Gastrocnemius medialis (tissue), 4 donors: ENCODE results near the gene ZDHHC12. TPM values are rescaled to one million over a fixed set of nuclear protein-coding genes. Genes with fewer than 3 reads are reported as not detected.

Source experiments
- ATAC-seq, 2 donors: fragments of 150-250 bp; one replicate each; pipeline ENCODE4 v1.9.1; 2016
- DNase-seq, 2 donors: peaks; one replicate each; pipeline ENCODE4 v3.0.0-alpha.2; 2019
- H3K27ac ChIP-seq, 4 donors: fragments of 200-600 bp; sonication (generic); 1 replicate in 1 of 4; 2 replicates in 3 of 4; pipeline ENCODE4 v1.5.1; 2016 to 2018; ENCODE audit warnings: mild to moderate bottlenecking in 2 of 4, moderate library complexity in 1 of 4
- H3K27me3 ChIP-seq, 3 donors: fragments of 200-600 bp; sonication (generic) in 2 of 3; 1 replicate in 1 of 3; 2 replicates in 2 of 3; pipeline versions ENCODE4 v1.5.1 to v1.6.0; 2016 to 2019; ENCODE audit warnings: mild to moderate bottlenecking in 1 of 3, moderate library complexity in 1 of 3
- H3K36me3 ChIP-seq, 2 donors: fragments of 200-600 bp; sonication (generic) in 1 of 2; one replicate each; pipeline ENCODE4 v1.5.1; 2017 to 2018
- H3K4me1 ChIP-seq, 2 donors: fragments of 200-600 bp; sonication (generic) in 1 of 2; one replicate each; pipeline ENCODE4 v1.5.1; 2016 to 2017; ENCODE audit warnings: mild to moderate bottlenecking in 2 of 2
- H3K4me3 ChIP-seq, 4 donors: fragments of 200-600 bp; sonication (generic) in 3 of 4; 1 replicate in 1 of 4; 2 replicates in 3 of 4; pipeline ENCODE4 v1.5.1; 2016 to 2019; ENCODE audit warnings: mild to moderate bottlenecking in 2 of 4
- H3K9me3 ChIP-seq, 3 donors: fragments of 200-600 bp; sonication (generic) in 2 of 3; 1 replicate in 1 of 3; 2 replicates in 2 of 3; pipeline ENCODE4 v1.5.1; 2016 to 2019
- POLR2A ChIP-seq, 2 donors: fragments of 450-650 bp; IDR thresholded peaks; one replicate each; pipeline ENCODE4 v1.6.1; 2017; ENCODE audit warnings: antibody characterized with exemption in 2 of 2, mild to moderate bottlenecking in 2 of 2, moderate library complexity in 2 of 2
- in situ Hi-C, 4 donors: fragments of 200-750 bp; cut with MboI; loops; one replicate each; pipeline versions ENCODE4 v1.15.0 to v1.8.0; 2017; ENCODE audit warnings: low sequenced_read_pairs in 4 of 4
- intact Hi-C: fragments of 100-400 bp; cut with DNase I; formaldehyde crosslinking; loops from one replicate; pipeline ENCODE4 v1.15.1; 2023; ENCODE audit warnings: low total_unique reads
- total RNA-seq, 4 donors: library from RNA; depleted of rRNA; stranded (reverse); fragments of >200 nt; gene quantifications; one replicate each; pipeline versions ENCODE4 v1.1.0 to v1.2.3, GENCODE V29; 2016
- TF ChIP-seq, protein P1 (sequence below), 5 experiments: fragments of 450-650 bp in 3 of 5; fragments of 200-600 bp in 2 of 5; sonication (generic) in 2 of 5; IDR thresholded peaks in 4 of 5; conservative IDR thresholded peaks in 1 of 5; 1 replicate in 4 of 5; 2 replicates in 1 of 5; pipeline ENCODE4 v1.5.1; 2016 to 2019; ENCODE audit warnings: antibody characterized with exemption in 5 of 5, mild to moderate bottlenecking in 3 of 5, moderate library complexity in 3 of 5

Gene ZDHHC12
- total RNA-seq, 4 donors from 2014 or later = 8.9 to 37.3 (median 31.0) TPM

DNA sequence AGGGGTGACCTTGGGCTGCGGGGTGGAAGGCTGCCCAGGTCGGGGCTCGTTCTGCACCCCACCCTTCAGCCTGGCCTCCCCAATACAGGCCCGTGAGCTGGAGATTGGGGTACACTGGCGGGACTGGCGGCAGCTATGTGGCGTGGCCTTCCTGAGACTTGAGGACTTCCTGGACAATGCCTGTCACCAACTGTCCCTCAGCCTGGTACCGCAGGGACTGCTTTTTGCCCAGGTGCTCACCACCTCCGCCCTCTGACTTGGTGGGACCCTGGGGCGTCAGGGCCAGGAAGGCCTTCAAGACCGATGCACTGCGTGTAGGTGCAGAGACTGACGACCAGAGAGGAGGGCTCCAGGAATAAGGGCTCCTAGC is 10.5 kb downstream of the ZDHHC12 start:
- in situ Hi-C loops = no loop called here
- Histone ChIP-seq H3K27me3 (no peaks in the 10 kb centered on the region), H3K36me3 (no peaks in the 10 kb centered on the region), H3K4me1 (no peaks in the 10 kb centered on the region), H3K27ac (no peak overlapping the region), H3K4me3 (no peak overlapping the region), H3K9me3 (no peaks in the 10 kb centered on the region)
- DNase-seq (no peak), ATAC-seq (no peak)
- TF ChIP-seq, protein P1, sequence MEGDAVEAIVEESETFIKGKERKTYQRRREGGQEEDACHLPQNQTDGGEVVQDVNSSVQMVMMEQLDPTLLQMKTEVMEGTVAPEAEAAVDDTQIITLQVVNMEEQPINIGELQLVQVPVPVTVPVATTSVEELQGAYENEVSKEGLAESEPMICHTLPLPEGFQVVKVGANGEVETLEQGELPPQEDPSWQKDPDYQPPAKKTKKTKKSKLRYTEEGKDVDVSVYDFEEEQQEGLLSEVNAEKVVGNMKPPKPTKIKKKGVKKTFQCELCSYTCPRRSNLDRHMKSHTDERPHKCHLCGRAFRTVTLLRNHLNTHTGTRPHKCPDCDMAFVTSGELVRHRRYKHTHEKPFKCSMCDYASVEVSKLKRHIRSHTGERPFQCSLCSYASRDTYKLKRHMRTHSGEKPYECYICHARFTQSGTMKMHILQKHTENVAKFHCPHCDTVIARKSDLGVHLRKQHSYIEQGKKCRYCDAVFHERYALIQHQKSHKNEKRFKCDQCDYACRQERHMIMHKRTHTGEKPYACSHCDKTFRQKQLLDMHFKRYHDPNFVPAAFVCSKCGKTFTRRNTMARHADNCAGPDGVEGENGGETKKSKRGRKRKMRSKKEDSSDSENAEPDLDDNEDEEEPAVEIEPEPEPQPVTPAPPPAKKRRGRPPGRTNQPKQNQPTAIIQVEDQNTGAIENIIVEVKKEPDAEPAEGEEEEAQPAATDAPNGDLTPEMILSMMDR (IDR thresholded peaks at IDR 0.05 in 4 of 5, conservative IDR thresholded peaks at IDR 0.05 in 1 of 5) = no peak
- TF ChIP-seq POLR2A (IDR thresholded peaks at IDR 0.05) = no peak
- intact Hi-C loops = no loop called here

DNA sequence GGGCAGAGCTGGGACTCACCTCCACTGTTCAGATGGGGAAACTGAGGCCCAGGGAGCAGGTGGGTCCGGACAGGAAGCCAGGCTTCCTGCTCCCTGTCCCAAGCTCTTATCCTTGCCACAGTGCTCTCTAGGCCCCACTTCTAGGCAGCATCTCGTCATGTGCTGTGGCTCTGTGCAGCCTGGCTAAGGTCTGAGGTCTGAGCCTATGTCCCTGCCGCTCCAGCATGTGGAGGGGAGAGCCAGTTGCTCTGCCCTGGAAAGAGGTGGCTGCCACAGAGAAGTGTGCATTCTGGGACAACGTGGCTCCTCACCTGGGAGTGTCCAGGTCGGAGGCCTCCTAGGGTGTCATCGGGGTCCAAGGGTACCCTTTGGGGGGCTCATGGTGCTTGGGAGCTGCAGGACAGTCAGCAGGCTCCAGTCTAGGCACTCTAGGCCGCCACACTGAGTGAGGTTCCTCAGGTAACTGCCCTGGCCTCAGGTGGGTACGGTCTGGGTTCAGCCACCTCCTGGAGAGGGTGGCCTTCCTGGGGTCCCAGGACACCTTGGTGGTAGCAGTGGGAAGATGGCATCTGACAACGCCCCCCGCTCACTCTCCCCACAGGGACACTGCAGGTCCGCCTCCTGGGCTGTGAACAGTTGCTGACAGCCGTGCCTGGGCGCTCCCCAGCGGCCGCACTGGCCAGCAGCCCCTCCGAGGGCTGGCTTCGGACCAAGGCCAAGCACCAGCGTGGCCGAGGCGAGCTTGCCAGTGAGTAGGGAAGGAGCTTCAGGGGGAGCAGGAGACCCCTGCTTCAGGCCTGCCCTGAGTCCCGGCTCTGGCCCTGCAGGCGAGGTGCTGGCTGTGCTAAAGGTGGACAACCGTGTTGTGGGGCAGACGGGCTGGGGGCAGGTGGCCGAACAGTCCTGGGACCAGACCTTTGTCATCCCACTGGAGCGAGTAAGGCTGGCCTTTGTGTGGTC is 11.2 kb downstream of the ZDHHC12 start:
- ATAC-seq (no peak), DNase-seq (no peak)
- in situ Hi-C loops (no loop called here), intact Hi-C loops (no loop called here)
- Histone ChIP-seq H3K9me3 (no peaks in the 10 kb centered on the region), H3K4me3 (no peak overlapping the region), H3K27me3 (no peaks in the 10 kb centered on the region), H3K4me1 (no peaks in the 10 kb centered on the region), H3K36me3 (no peaks in the 10 kb centered on the region), H3K27ac (no peak overlapping the region)
- TF ChIP-seq, protein P1 (IDR thresholded peaks at IDR 0.05 in 4 of 5, conservative IDR thresholded peaks at IDR 0.05 in 1 of 5) = no peak
- TF ChIP-seq POLR2A (IDR thresholded peaks at IDR 0.05) = no peak

DNA sequence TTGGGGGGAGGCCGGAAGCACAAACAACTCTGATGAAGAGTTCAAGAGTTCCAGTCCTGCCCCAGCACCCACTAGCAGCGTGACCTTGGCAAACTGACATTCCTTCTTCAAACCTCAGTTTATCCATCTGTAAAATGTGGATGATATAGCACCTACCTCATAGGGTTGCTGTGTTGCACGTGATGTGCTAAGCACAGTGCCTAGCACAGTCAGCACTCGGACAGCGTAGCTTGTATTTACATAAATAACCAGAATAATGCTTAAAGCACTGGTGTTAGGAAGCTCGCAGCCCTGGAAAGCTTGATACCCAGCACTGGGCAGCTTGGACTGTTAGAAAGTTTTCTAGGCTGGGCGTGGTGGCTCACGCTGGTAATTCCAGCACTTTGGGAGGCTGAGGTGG is 16.5 kb downstream of the ZDHHC12 start:
- H3K4me3 ChIP-seq = no peak overlapping the region
- H3K27ac ChIP-seq = no peak overlapping the region
- DNase-seq (no peak), ATAC-seq (no peak)
- H3K27me3 ChIP-seq = no peaks in the 10 kb centered on the region
- H3K4me1 ChIP-seq = peaks cover 0 to 7% of the 10 kb centered on the region in 2 donors
- no peaks in the 10 kb centered on the region for H3K9me3 ChIP-seq
- no peak for TF ChIP-seq POLR2A (IDR thresholded peaks at IDR 0.05)
- TF ChIP-seq, protein P1 (IDR thresholded peaks at IDR 0.05 in 4 of 5, conservative IDR thresholded peaks at IDR 0.05 in 1 of 5) = no peak
- in situ Hi-C loops (no loop called here), intact Hi-C loops (no loop called here)
- no peaks in the 10 kb centered on the region for H3K36me3 ChIP-seq

DNA sequence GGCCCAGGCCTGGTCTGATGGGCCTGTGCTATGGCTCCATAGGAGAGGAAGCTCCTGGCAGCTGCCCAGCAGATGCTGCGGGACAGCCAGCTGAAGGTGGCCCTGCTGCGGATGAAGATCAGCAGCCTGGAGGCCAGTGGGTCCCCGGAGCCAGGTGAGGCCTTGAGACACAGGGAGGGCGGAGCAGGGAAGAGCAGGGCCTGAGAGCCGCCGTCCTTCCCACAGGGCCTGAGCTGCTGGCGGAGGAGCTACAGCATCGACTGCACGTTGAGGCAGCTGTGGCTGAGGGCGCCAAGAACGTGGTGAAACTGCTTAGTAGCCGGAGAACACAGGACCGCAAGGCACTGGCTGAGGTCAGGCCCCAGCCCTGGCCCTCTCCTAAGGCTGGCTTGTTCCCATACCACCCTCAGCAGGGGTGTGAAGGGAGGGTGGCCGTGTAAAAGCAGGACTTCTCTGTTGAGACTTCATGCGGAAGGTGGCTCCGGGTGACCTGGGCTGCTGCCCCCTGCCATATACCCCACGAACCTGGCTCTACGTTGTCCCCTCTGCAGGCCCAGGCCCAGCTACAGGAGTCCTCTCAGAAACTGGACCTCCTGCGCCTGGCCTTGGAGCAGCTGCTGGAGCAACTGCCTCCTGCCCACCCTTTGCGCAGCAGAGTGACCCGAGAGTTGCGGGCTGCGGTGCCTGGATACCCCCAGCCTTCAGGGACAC is 17.1 kb downstream of the ZDHHC12 start:
- Histone ChIP-seq H3K4me1 (peaks cover 0 to 11% of the 10 kb centered on the region in 2 donors), H3K4me3 (no peak overlapping the region), H3K27me3 (no peaks in the 10 kb centered on the region), H3K9me3 (no peaks in the 10 kb centered on the region), H3K27ac (no peak overlapping the region), H3K36me3 (no peaks in the 10 kb centered on the region)
- ATAC-seq (no peak), DNase-seq (no peak)
- in situ Hi-C loops = no loop called here
- intact Hi-C loops = no loop called here
- TF ChIP-seq POLR2A (IDR thresholded peaks at IDR 0.05) = no peak
- TF ChIP-seq, protein P1 (IDR thresholded peaks at IDR 0.05 in 4 of 5, conservative IDR thresholded peaks at IDR 0.05 in 1 of 5) = no peak
